Measurements from ENCODE around the gene MLLT6. TPM values are rescaled to one million over a fixed set of nuclear protein-coding genes. Genes with fewer than 3 reads are reported as not detected.

MLLT6 gene
- total RNA-seq, 1 experiment from 2014 or later, result 24.7 TPM

DNA sequence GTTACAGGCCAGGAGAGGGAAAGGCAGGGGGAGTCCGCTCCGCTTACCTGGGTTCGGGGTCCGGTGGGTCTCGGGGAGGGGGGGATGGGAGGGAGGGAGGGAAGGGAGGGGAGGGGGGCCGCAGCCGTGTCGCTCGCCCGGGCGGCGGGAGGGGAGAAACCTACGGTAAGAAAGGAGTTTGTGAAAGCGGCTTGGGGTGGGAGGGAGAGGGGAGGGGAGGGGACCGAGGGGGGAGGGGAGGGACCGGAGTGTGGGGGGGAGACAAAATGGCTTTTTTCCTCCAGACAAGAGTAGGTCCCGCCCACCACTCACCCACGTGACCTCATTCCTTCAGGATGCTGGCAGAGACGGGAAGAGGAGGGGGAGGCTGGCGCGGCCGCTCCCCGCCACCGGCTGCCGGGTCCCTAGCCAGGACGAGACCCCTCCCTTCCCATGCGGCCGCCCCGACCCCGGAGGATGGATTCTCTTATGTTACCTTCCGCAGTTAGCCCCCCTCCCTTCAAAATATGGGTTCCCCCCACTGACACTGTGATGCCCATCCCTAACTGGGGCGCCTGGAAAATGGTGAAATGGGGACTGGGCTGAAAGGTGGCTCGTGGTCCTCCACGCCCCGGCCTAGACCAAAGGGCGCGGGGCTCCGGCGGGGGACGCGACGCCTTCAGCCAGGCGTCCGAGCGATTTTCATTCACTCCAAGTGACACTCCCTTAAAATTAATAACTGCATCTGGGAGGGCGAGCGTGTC, 43.2 kb downstream of the MLLT6 start, which contains the start of gene PCGF2:
Gene PCGF2, minus strand, starts transcription at position 188 of the 743 bp plus-strand sequence. CDS start 7,934 bp downstream, outside the sequence.
- peak within 1 kb of the TSS; percentile 88 for H3K4me2 ChIP-seq (ENCODE audit: low read length)
- TF ChIP-seq EZH2phosphoT487 (IDR thresholded peaks at IDR 0.05; ENCODE audit: borderline replicate concordance, low read length), result no peak
- TF ChIP-seq EZH2 (IDR thresholded peaks at IDR 0.05; ENCODE audit: low read length, unreplicated experiment), result no peak
- no peak for TF ChIP-seq CTCF (conservative IDR thresholded peaks at IDR 0.05; ENCODE audit: low read depth, low read length)
- H3K27me3 ChIP-seq (ENCODE audit: low read length), result no peaks in the 10 kb centered on the region
- H3K4me1 ChIP-seq (ENCODE audit: insufficient read depth, low read length), result peaks cover 18% of the 10 kb centered on the region
- CTCF ChIA-PET, result no interaction called here
- BruUV-seq (replicated peaks), result no TSS peak
- H2AFZ ChIP-seq (ENCODE audit: low read length), result peak within 1 kb of the TSS; percentile 87
- H3K9ac ChIP-seq (ENCODE audit: low read length), result peak within 1 kb of the TSS; percentile 69
- no peaks in the 10 kb centered on the region for H3K9me3 ChIP-seq (ENCODE audit: low read length)
- H3F3A ChIP-seq (ENCODE audit: low read length, unreplicated experiment), result no peaks in the 10 kb centered on the region
- ATAC-seq (no peak; the same call in 1 of the 2 replicates), DNase-seq (peak; percentile 79)
- no peaks in the 10 kb centered on the region for H3K9me2 ChIP-seq (replicated peaks; ENCODE audit: low read length)
- POLR2A ChIA-PET (ENCODE audit: unreplicated experiment), result no interaction called here
- H3K27ac ChIP-seq (ENCODE audit: low read length), result peak within 1 kb of the TSS; percentile 17; the same call in 1 of the 2 replicates
- H4K20me1 ChIP-seq (ENCODE audit: low read length), result 0 out of 2 replicates have a peak, but pooled peaks cover 4% of the 10 kb centered on the region
- intact Hi-C loops (cut with micrococcal nuclease), result no loop called here
- no peaks in the 10 kb centered on the region for H3K36me3 ChIP-seq (ENCODE audit: low read depth, low read length)
- peaks cover 68% of the 10 kb centered on the region for H3K79me2 ChIP-seq (ENCODE audit: low read length)
- peak within 1 kb of the TSS; percentile 96 for H3K4me3 ChIP-seq (ENCODE audit: low read length)

GRCh38 chr17:38748892-38749222, 43.8 kb downstream of the MLLT6 start:
- TF ChIP-seq EZH2phosphoT487 (IDR thresholded peaks at IDR 0.05; ENCODE audit: borderline replicate concordance, low read length) (no peak), EZH2 (IDR thresholded peaks at IDR 0.05; ENCODE audit: low read length, unreplicated experiment) (no peak), CTCF (conservative IDR thresholded peaks at IDR 0.05; ENCODE audit: low read depth, low read length) (no peak)
- no TSS peak for BruUV-seq (replicated peaks)
- peak overlapping the region; percentile 62 for H3K9ac ChIP-seq (ENCODE audit: low read length)
- peak overlapping the region; percentile 56 for H2AFZ ChIP-seq (ENCODE audit: low read length)
- DNase-seq (no peak), ATAC-seq (no peak)
- intact Hi-C loops (cut with micrococcal nuclease), result no loop called here
- ChIA-PET CTCF (no interaction called here), POLR2A (ENCODE audit: unreplicated experiment) (no interaction called here)
- H3K27ac ChIP-seq (ENCODE audit: low read length), result no peak overlapping the region; the same call in 1 of the 2 replicates
- no peaks in the 10 kb centered on the region for H3K9me3 ChIP-seq (ENCODE audit: low read length)
- no peaks in the 10 kb centered on the region for H3K36me3 ChIP-seq (ENCODE audit: low read depth, low read length)
- H3K27me3 ChIP-seq (ENCODE audit: low read length), result no peaks in the 10 kb centered on the region
- H3K4me2 ChIP-seq (ENCODE audit: low read length), result peak overlapping the region; percentile 88
- 0 out of 2 replicates have a peak, but pooled peaks cover 4% of the 10 kb centered on the region for H4K20me1 ChIP-seq (ENCODE audit: low read length)
- peaks cover 68% of the 10 kb centered on the region for H3K79me2 ChIP-seq (ENCODE audit: low read length)
- peaks cover 22% of the 10 kb centered on the region for H3K4me1 ChIP-seq (ENCODE audit: insufficient read depth, low read length)
- H3K4me3 ChIP-seq (ENCODE audit: low read length), result peak overlapping the region; percentile 94
- no peaks in the 10 kb centered on the region for H3F3A ChIP-seq (ENCODE audit: low read length, unreplicated experiment)
- H3K9me2 ChIP-seq (replicated peaks; ENCODE audit: low read length), result no peaks in the 10 kb centered on the region
